Skeletal muscle tissue (tissue), 4 donors: ENCODE data around the gene TMEM14A. TPM values are rescaled to one million over a fixed set of nuclear protein-coding genes. Genes with fewer than 3 reads are reported as not detected.

Experiments used
- H3K27ac ChIP-seq: one replicate; pipeline ENCODE4 v1.7.0; 2013; ENCODE audit warnings: mild to moderate bottlenecking, low read depth, low read length, inconsistent platforms
- H3K27me3 ChIP-seq, 3 donors: one replicate each; pipeline ENCODE4 v1.7.0; 2013; ENCODE audit warnings: low read length in 3 of 3; ENCODE audit not compliant: control insufficient read depth in 3 of 3, insufficient read depth in 3 of 3
- H3K36me3 ChIP-seq, 3 donors: one replicate each; pipeline ENCODE4 v1.7.0; 2013; ENCODE audit warnings: low read length in 3 of 3; ENCODE audit not compliant: control insufficient read depth in 3 of 3, insufficient read depth in 3 of 3
- H3K4me1 ChIP-seq, 3 donors: one replicate each; pipeline ENCODE4 v1.7.0; 2013; ENCODE audit warnings: low read length in 3 of 3, mild to moderate bottlenecking in 3 of 3; ENCODE audit not compliant: control insufficient read depth in 3 of 3, insufficient read depth in 3 of 3
- H3K4me3 ChIP-seq, 3 donors: one replicate each; pipeline ENCODE4 v1.7.0; 2013; ENCODE audit warnings: low read length in 3 of 3
- H3K9ac ChIP-seq, 3 donors: one replicate each; pipeline ENCODE4 v1.7.0; 2013; ENCODE audit warnings: low read length in 3 of 3, mild to moderate bottlenecking in 3 of 3, moderate library complexity in 2 of 3, low read depth in 1 of 3
- H3K9me3 ChIP-seq, 3 donors: one replicate each; pipeline ENCODE4 v1.7.0; 2013; ENCODE audit warnings: low read length in 3 of 3; ENCODE audit not compliant: control insufficient read depth in 3 of 3
- total RNA-seq: library from RNA; depleted of rRNA; stranded (reverse); fragments of >200 nt; gene quantifications from one replicate; pipeline ENCODE4 v1.2.3, GENCODE V29; 2014
- donor health status: Osteomylitis.

TMEM14A gene
- total RNA-seq, 1 donor from 2014 or later = 7.3 TPM

DNA sequence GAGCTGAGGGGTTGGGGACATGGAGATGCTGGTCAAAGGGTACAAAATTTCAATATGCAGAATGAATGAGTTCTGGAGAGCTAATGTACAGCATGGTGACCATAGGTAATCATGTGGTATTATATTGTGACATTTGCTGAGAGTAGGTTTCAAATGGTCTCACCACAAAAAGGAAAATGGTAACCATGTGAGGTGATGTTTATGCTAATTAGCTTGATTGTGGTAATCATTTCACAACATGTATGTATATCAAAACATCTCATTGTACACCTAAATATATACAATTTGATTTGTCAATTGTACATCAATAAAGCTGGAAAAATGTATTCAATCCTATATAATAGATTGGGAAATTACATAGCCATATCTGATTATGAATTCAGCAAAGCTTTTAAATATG lies 29.5 kb upstream of the TMEM14A start:
- H3K9me3 ChIP-seq = no peaks in the 10 kb centered on the region
- no peak overlapping the region for H3K4me3 ChIP-seq
- peaks cover 0 to 4% (median 3%) of the 10 kb centered on the region in 3 donors for H3K27me3 ChIP-seq
- H3K36me3 ChIP-seq = no peaks in the 10 kb centered on the region
- no peak overlapping the region for H3K9ac ChIP-seq
- peak overlapping the region; percentile 7 for H3K27ac ChIP-seq
- no peaks in the 10 kb centered on the region for H3K4me1 ChIP-seq

- Histone ChIP-seq H3K9me3 (no peaks in the 10 kb centered on the region), H3K36me3 (no peaks in the 10 kb centered on the region), H3K27me3 (peaks cover 0 to 4% (median 3%) of the 10 kb centered on the region in 3 donors), H3K9ac (no peak overlapping the region), H3K4me3 (no peak overlapping the region), H3K4me1 (no peaks in the 10 kb centered on the region), H3K27ac (peak overlapping the region; percentile 7)
Measured at GRCh38 chr6:52641826-52642225, 29.1 kb upstream of the TMEM14A start.

DNA sequence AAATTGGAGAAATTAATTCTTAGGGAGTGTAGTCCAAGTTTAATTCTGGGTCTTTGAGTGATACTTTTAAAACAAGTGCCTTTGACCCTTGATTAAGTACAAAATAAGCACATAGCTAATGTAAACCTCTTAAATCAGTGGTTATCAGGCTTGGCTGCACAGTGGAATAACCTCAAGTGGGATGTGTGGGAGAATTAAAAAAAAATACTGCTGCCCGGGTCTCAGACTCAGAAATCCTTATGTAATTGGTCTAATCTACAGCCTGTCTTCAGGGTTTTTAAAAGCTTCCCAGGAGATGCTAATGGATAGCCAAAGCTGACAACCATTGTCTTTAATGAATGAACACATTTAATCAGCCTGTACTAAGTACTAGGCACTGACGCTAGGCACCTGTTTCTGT lies 28.5 kb upstream of the TMEM14A start:
- Histone ChIP-seq H3K4me1 (no peaks in the 10 kb centered on the region), H3K9me3 (no peaks in the 10 kb centered on the region), H3K36me3 (no peaks in the 10 kb centered on the region), H3K4me3 (no peak overlapping the region), H3K27ac (no peak overlapping the region), H3K27me3 (peaks cover 0 to 4% (median 3%) of the 10 kb centered on the region in 3 donors), H3K9ac (no peak overlapping the region)

DNA sequence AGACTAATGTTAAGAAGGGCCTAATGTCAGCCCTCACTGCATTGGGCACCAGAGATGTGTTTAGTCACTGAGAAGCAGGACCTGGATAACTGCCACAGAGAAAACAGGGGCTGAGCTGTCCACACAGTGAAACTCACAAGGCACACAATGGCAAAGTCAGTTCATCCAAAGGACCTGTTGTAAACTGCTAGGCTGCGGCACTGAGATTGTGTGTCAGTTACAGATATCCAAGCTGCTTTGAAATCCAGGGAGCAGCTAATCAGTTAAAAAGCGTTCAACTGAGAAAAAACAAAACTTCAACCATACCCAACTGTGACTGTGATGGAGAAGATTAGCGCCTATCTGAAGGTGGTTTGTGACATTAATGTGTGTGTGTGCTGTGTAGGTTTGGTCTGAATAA lies 27.8 kb upstream of the TMEM14A start:
- Histone ChIP-seq H3K27me3 (peaks cover 0 to 4% (median 3%) of the 10 kb centered on the region in 3 donors), H3K4me1 (no peaks in the 10 kb centered on the region), H3K9me3 (no peaks in the 10 kb centered on the region), H3K27ac (no peak overlapping the region), H3K9ac (no peak overlapping the region), H3K4me3 (no peak overlapping the region), H3K36me3 (no peaks in the 10 kb centered on the region)

DNA sequence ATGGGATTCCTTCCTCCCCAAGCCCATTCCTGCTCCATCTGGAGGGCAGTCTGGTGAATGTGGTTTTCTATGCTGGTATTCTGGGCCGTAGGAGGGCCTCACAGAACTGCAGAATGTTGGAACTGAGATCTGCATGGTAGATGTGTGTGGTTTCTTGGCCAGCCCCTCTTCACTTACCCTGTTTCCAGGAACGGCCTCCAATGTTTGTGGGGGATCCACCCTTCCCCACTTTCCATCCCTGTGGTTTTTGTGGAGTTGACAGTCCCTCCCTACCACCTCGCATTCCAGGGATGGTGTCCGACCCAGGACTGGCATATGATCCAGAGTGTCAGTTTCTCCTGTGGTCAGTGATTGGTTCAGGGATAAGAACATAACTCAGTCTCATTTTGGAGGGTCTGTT lies 26.7 kb upstream of the TMEM14A start:
- H3K4me1 ChIP-seq = no peaks in the 10 kb centered on the region
- no peak overlapping the region for H3K4me3 ChIP-seq
- peaks cover 0 to 4% (median 3%) of the 10 kb centered on the region in 3 donors for H3K27me3 ChIP-seq
- H3K9ac ChIP-seq = no peak overlapping the region
- no peak overlapping the region for H3K27ac ChIP-seq
- no peaks in the 10 kb centered on the region for H3K9me3 ChIP-seq
- no peaks in the 10 kb centered on the region for H3K36me3 ChIP-seq

DNA sequence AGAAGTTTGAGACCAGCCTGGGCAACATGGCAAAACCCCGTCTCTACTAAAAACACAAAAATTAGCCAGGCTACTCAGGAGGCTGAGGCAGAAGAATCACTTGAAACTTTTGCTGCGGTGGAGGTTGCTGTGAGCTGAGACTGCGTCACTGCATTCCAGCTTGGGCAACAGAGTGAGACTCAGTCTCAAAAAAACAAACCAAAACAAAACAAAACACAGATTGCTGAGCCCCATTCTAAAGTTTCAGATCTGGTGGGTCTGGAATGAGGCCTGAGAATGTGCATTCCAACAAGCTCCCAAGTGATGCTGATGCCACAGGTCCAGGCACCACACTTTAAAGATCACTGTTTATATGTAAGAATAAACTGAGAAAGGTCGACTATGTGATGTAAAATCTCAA lies 24.9 kb upstream of the TMEM14A start:
- Histone ChIP-seq H3K9me3 (no peaks in the 10 kb centered on the region), H3K4me1 (no peaks in the 10 kb centered on the region), H3K9ac (no peak overlapping the region), H3K4me3 (no peak overlapping the region), H3K27me3 (no peaks in the 10 kb centered on the region), H3K36me3 (no peaks in the 10 kb centered on the region), H3K27ac (no peak overlapping the region)

GRCh38 chr6:52647199-52647598 lies 23.7 kb upstream of the TMEM14A start:
- H3K36me3 ChIP-seq = no peaks in the 10 kb centered on the region
- H3K9ac ChIP-seq = no peak overlapping the region
- no peak overlapping the region for H3K4me3 ChIP-seq
- H3K9me3 ChIP-seq = no peaks in the 10 kb centered on the region
- no peaks in the 10 kb centered on the region for H3K27me3 ChIP-seq
- H3K27ac ChIP-seq = no peak overlapping the region
- H3K4me1 ChIP-seq = no peaks in the 10 kb centered on the region

GRCh38 chr6:52649536-52650160 lies 21.3 kb upstream of the TMEM14A start:
- H3K9me3 ChIP-seq = no peaks in the 10 kb centered on the region
- H3K4me1 ChIP-seq = no peaks in the 10 kb centered on the region
- no peaks in the 10 kb centered on the region for H3K36me3 ChIP-seq
- H3K4me3 ChIP-seq = no peak overlapping the region
- H3K27me3 ChIP-seq = no peaks in the 10 kb centered on the region
- no peak overlapping the region for H3K27ac ChIP-seq
- no peak overlapping the region for H3K9ac ChIP-seq

DNA sequence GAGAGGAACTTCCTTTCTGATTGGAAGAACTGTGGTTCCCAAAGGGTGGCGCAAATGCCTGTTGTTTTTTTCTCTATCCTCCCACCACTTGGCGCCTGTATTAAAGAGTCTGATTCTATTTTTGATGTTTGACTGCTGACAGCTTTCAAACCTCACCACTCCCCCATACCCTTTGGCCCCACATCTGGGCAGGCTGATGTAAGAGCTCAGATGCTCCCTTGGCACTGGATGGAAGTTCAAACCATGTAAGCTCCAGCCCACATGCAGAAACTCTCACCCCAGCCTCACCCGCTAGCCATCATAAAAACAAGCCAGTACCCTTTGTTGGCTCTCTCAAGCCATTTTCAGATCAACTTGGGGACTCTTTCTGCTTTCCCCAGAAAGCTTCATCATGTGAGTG lies 20.0 kb upstream of the TMEM14A start:
- no peak overlapping the region for H3K9ac ChIP-seq
- H3K9me3 ChIP-seq = no peaks in the 10 kb centered on the region
- no peak overlapping the region for H3K27ac ChIP-seq
- H3K4me3 ChIP-seq = no peak overlapping the region
- H3K4me1 ChIP-seq = no peaks in the 10 kb centered on the region
- H3K36me3 ChIP-seq = no peaks in the 10 kb centered on the region
- no peaks in the 10 kb centered on the region for H3K27me3 ChIP-seq

DNA sequence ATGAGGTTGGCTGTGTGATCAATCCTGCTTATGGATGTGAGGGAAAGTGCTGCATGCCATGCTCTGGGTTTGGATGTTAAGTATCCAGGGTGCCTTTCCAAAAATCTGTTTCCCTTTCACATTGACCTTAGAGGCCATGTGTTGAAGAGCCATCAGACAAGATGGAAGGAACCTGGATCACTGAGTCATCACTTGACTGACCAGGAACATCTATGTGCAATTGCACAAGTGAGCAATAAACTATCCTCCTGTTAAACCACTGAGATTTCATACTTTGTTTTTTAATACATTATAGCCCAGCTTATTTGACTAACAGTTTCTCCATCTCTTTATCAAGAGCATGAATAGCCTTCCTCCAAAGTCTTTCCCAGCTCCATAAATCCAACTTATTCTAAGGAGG lies 17.8 kb upstream of the TMEM14A start:
- no peak overlapping the region for H3K27ac ChIP-seq
- H3K4me3 ChIP-seq = no peak overlapping the region
- H3K9ac ChIP-seq = no peak overlapping the region
- H3K36me3 ChIP-seq = no peaks in the 10 kb centered on the region
- H3K4me1 ChIP-seq = no peaks in the 10 kb centered on the region
- H3K9me3 ChIP-seq = no peaks in the 10 kb centered on the region
- H3K27me3 ChIP-seq = no peaks in the 10 kb centered on the region
